Measurements from ENCODE around the gene MAN1A2. TPM values are rescaled to one million over a fixed set of nuclear protein-coding genes. Genes with fewer than 3 reads are reported as not detected.
"Not testable (repeated sequence)": the region's sequence is repeated elsewhere in the genome, so short reads cannot be mapped to it uniquely, and the experiment has no call there.

Gene MAN1A2
- polyA plus RNA-seq, 1 experiment = 40.7 TPM

DNA sequence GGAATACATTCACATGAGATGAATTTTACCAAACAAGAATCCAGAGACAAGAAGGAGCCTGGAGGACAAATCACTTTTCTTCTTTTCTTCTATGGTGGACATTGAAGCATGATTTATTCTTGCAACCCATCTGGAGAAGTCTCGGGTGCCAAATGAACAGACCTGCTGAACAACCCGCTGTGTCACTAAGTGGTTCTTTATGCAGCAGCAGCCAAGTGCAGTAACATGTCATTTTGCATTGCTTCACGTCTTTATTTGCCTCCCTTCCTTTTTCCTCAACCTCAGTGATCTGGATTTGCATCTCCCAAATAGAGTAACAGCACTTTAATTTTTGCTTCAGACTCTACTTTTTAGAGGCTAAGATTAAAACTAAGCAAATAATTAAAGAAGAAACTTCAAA is 188.6 kb downstream of the MAN1A2 start:
- no peak for DNase-seq (ENCODE audit: low read depth, low spot score)
- peaks cover 8% of the 10 kb centered on the region for H3K27me3 ChIP-seq (ENCODE audit: control insufficient read depth, insufficient read depth, low read length)
- no peak overlapping the region for H3K27ac ChIP-seq (ENCODE audit: low read depth, low read length)
- ChIA-PET POLR2A (no interaction called here), CTCF (interaction anchor here (1.0 to 1.6 kb wide), 2 partner anchors 21 kb away, joined by 3 to 6 read pairs; no protein-coding TSS in a partner anchor)
- H3K9me3 ChIP-seq (ENCODE audit: control insufficient read depth, insufficient read depth, low read length) = no peaks in the 10 kb centered on the region
- TF ChIP-seq CTCF (IDR thresholded peaks at IDR 0.05; ENCODE audit: low read depth, low read length) = no peak
- no peak overlapping the region for H3K4me3 ChIP-seq (ENCODE audit: low read depth, low read length)

DNA sequence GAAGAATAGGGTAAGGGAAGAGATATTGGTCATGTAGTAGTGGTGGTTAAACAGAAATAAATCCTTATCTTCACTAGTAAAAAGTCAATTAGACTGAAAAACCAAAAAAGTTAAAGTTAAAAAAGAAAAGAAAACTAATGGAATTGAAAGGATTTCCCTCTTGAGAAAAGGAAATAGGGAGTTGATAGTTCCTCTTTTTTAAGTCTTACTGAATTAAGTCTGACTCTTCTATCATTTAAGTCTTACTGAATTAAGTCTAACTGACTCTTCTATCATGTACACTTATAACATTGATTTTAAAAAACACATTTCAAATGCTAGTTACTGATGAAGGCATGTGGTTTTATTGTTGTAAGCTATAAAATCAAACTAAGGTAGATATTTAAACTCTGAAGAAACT is 189.1 kb downstream of the MAN1A2 start:
- TF ChIP-seq CTCF (IDR thresholded peaks at IDR 0.05; ENCODE audit: low read depth, low read length) = no peak
- Histone ChIP-seq H3K27ac (ENCODE audit: low read depth, low read length) (no peak overlapping the region), H3K9me3 (ENCODE audit: control insufficient read depth, insufficient read depth, low read length) (no peaks in the 10 kb centered on the region), H3K4me3 (ENCODE audit: low read depth, low read length) (no peak overlapping the region), H3K27me3 (ENCODE audit: control insufficient read depth, insufficient read depth, low read length) (peaks cover 8% of the 10 kb centered on the region)
- ChIA-PET POLR2A (no interaction called here), CTCF (interaction anchor here (1.6 kb wide), 1 partner anchor 21 kb away, joined by 6 read pairs; no protein-coding TSS in a partner anchor)
- no peak for DNase-seq (ENCODE audit: low read depth, low spot score)

DNA sequence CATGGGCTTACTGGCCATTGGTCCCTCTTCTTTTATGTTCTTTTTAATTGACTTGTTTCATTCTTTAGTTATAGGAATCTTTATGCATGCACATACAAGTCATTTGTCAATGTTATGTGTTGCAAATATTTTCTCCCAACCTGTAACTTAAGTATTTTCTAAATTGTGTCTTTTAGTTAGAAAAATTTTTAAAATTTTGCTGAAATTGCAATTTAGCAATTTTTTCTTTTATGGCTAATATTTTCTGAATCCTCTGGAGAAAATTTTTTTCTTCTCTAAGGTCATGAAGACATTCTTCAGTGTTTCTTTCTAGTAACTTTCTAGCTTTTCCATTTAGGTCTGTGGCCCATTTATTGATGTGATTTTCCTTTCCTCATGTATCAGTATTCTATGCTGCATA is 189.7 kb downstream of the MAN1A2 start:
- Histone ChIP-seq H3K27me3 (ENCODE audit: control insufficient read depth, insufficient read depth, low read length) (peaks cover 9% of the 10 kb centered on the region), H3K9me3 (ENCODE audit: control insufficient read depth, insufficient read depth, low read length) (no peaks in the 10 kb centered on the region), H3K4me3 (ENCODE audit: low read depth, low read length) (no peak overlapping the region), H3K27ac (ENCODE audit: low read depth, low read length) (no peak overlapping the region)
- no peak for TF ChIP-seq CTCF (IDR thresholded peaks at IDR 0.05; ENCODE audit: low read depth, low read length)
- DNase-seq (ENCODE audit: low read depth, low spot score) = no peak
- ChIA-PET POLR2A (no interaction called here), CTCF (interaction anchor here (1.6 kb wide), 1 partner anchor 22 kb away, joined by 6 read pairs; no protein-coding TSS in a partner anchor)

GRCh38 chr1:117558451-117558850 is 191.2 kb downstream of the MAN1A2 start:
- POLR2A ChIA-PET; CTCF ChIA-PET; H3K27ac ChIP-seq (ENCODE audit: low read depth, low read length); H3K9me3 ChIP-seq (ENCODE audit: control insufficient read depth, insufficient read depth, low read length); DNase-seq (ENCODE audit: low read depth, low spot score); H3K4me3 ChIP-seq (ENCODE audit: low read depth, low read length): not testable (repeated sequence)
- peaks cover 17% of the 10 kb centered on the region for H3K27me3 ChIP-seq (ENCODE audit: control insufficient read depth, insufficient read depth, low read length)

DNA sequence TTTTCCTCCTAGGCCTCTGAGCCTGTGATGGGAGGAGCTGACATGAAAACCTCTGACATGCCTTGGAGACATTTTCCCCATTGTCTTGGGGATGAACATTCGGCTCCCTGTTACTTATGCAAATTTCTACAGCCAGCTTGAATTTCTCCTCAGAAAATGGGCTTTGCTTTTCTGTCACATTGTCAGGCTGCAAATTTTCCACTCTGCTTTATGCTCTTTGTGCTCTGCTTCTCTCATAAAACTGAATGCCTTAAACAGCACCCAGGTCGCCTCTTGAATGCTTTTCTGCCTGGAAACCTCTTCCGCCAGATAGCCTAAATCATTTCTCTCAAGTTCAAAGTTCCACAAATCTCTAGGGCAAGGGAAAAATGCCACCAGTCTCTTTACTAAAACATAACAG is 191.9 kb downstream of the MAN1A2 start:
- POLR2A ChIA-PET = no interaction called here
- H3K4me3 ChIP-seq (ENCODE audit: low read depth, low read length) = no peak overlapping the region
- peaks cover 17% of the 10 kb centered on the region for H3K27me3 ChIP-seq (ENCODE audit: control insufficient read depth, insufficient read depth, low read length)
- no peak overlapping the region for H3K27ac ChIP-seq (ENCODE audit: low read depth, low read length)
- H3K9me3 ChIP-seq (ENCODE audit: control insufficient read depth, insufficient read depth, low read length) = no peaks in the 10 kb centered on the region
- TF ChIP-seq CTCF (IDR thresholded peaks at IDR 0.05; ENCODE audit: low read depth, low read length) = no peak
- no peak for DNase-seq (ENCODE audit: low read depth, low spot score)
- CTCF ChIA-PET = no interaction called here

GRCh38 chr1:117559985-117560384 is 192.7 kb downstream of the MAN1A2 start:
- POLR2A ChIA-PET = no interaction called here
- Histone ChIP-seq H3K9me3 (ENCODE audit: control insufficient read depth, insufficient read depth, low read length) (no peaks in the 10 kb centered on the region), H3K27ac (ENCODE audit: low read depth, low read length) (no peak overlapping the region), H3K27me3 (ENCODE audit: control insufficient read depth, insufficient read depth, low read length) (peaks cover 19% of the 10 kb centered on the region), H3K4me3 (ENCODE audit: low read depth, low read length) (no peak overlapping the region)
- DNase-seq (ENCODE audit: low read depth, low spot score) = no peak
- TF ChIP-seq CTCF (IDR thresholded peaks at IDR 0.05; ENCODE audit: low read depth, low read length) = no peak
- CTCF ChIA-PET = no interaction called here

All from AG04450 (cell line).